T-cell (primary cell): ENCODE measurements around the gene P3H1. TPM values are rescaled to one million over a fixed set of nuclear protein-coding genes. Genes with fewer than 3 reads are reported as not detected.
"Not testable (repeated sequence)": the region's sequence is repeated elsewhere in the genome, so short reads cannot be mapped to it uniquely, and the experiment has no call there.

ENCODE experiments used
- ATAC-seq, 4 experiments: fragments of 200-7000 bp in 3 of 4; fragments of 150-1000 bp in 1 of 4; cut with Tn5 transposase; replicated peaks in 1 of 4; 1 replicate in 3 of 4; 2 replicates in 1 of 4; pipeline ENCODE4 v1.10.0; 2021; ENCODE audit warnings: moderate library complexity in 3 of 4, mild to moderate bottlenecking in 2 of 4, moderate number of reproducible peaks in 1 of 4
- CTCF ChIA-PET, 2 donors: fragments of 300-600 bp; sonication (Branson Sonifier 250); formaldehyde crosslinking; loops; one replicate each; lab custom pipeline; 2022; ENCODE audit warnings: antibody characterized with exemption in 2 of 2; lab: Charles Lee
- POLR2A ChIA-PET, 2 donors: fragments of 300-600 bp; sonication (Branson Sonifier 250); formaldehyde crosslinking; loops; one replicate each; lab custom pipeline; 2022; ENCODE audit warnings: antibody characterized with exemption in 2 of 2; lab: Charles Lee
- DNase-seq, 35 experiments: peaks; one replicate each; pipeline versions ENCODE4 v3.0.0 to v3.0.0-alpha.2; 2013 to 2023
- H3K27ac ChIP-seq: one replicate; pipeline ENCODE4 v1.5.1; 2013; ENCODE audit warnings: low read length
- H3K27me3 ChIP-seq, 2 experiments: replicated peaks in 1 of 2; 1 replicate in 1 of 2; 2 replicates in 1 of 2; pipeline versions ENCODE4 v1.6.1 to v1.7.0; 2013; ENCODE audit warnings: low read length in 1 of 2, mixed read lengths in 1 of 2; ENCODE audit not compliant: control insufficient read depth in 2 of 2, insufficient read depth in 2 of 2; ENCODE audit errors: extremely low read depth in 1 of 2
- H3K36me3 ChIP-seq, 2 donors: 1 replicate in 1 of 2; 2 replicates in 1 of 2; pipeline versions ENCODE4 v1.6.1 to v1.7.0; 2013; ENCODE audit warnings: low read length in 1 of 2; ENCODE audit not compliant: control insufficient read depth in 2 of 2, insufficient read depth in 1 of 2; ENCODE audit errors: extremely low read depth in 1 of 2
- H3K4me1 ChIP-seq, 2 experiments: 1 replicate in 1 of 2; 2 replicates in 1 of 2; pipeline versions ENCODE4 v1.6.1 to v1.7.0; 2013; ENCODE audit warnings: low read length in 2 of 2, mixed read lengths in 1 of 2; ENCODE audit not compliant: insufficient read depth in 2 of 2, control insufficient read depth in 1 of 2; ENCODE audit errors: extremely low read depth in 1 of 2
- H3K4me3 ChIP-seq, 2 donors: 1 replicate in 1 of 2; 2 replicates in 1 of 2; pipeline versions ENCODE4 v1.5.1 to v1.7.0; 2013; ENCODE audit warnings: mild to moderate bottlenecking in 2 of 2, low read length in 1 of 2, moderate library complexity in 1 of 2; ENCODE audit not compliant: control insufficient read depth in 1 of 2; ENCODE audit errors: extremely low read depth in 1 of 2
- H3K9me3 ChIP-seq: 2 replicates; pipeline ENCODE4 v1.7.0; 2013
- H3K27ac Mint-ChIP-seq, 2 donors: one replicate each; pipeline ENCODE4 v1.8.0; 2020 to 2021; ENCODE audit warnings: mild to moderate bottlenecking in 2 of 2, mixed read lengths in 2 of 2
- H3K27me3 Mint-ChIP-seq, 2 donors: one replicate each; pipeline ENCODE4 v1.8.0; 2021 to 2022; ENCODE audit warnings: mixed read lengths in 2 of 2
- H3K36me3 Mint-ChIP-seq: one replicate; pipeline ENCODE4 v1.8.0; 2021; ENCODE audit warnings: mixed read lengths
- H3K4me1 Mint-ChIP-seq, 3 donors: one replicate each; pipeline ENCODE4 v1.8.0; 2020 to 2022; ENCODE audit warnings: mixed read lengths in 3 of 3, mild to moderate bottlenecking in 1 of 3
- H3K4me3 Mint-ChIP-seq, 3 donors: one replicate each; pipeline ENCODE4 v1.8.0; 2020 to 2022; ENCODE audit warnings: mild to moderate bottlenecking in 3 of 3, mixed read lengths in 3 of 3, moderate library complexity in 3 of 3
- H3K9me3 Mint-ChIP-seq, 3 donors: one replicate each; pipeline ENCODE4 v1.8.0; 2020 to 2022; ENCODE audit warnings: mixed read lengths in 3 of 3
- whole genome bisulfite sequencing: methylation state at CpG from one replicate; pipeline ENCODE4 v1.1.5; 2013; ENCODE audit warnings: missing lambda C conversion rate; ENCODE audit not compliant: insufficient coverage; 5-methylcytosine and 5-hydroxymethylcytosine counted together
- total RNA-seq, 35 experiments: library from RNA in 6 of 35; stranded (reverse) in 6 of 35; fragments of 120-200 nt in 1 of 35; gene quantifications; one replicate each; pipeline versions ENCODE4 v1.2.1 to v1.2.4 and lab custom pipeline; 2013 to 2026

The P3H1 gene
- total RNA-seq, 5 donors from 2014 or later (not counting 1 experiment from before 2014, with no cell fraction given), result 23.5 to 62.9 (median 58.3) TPM

DNA sequence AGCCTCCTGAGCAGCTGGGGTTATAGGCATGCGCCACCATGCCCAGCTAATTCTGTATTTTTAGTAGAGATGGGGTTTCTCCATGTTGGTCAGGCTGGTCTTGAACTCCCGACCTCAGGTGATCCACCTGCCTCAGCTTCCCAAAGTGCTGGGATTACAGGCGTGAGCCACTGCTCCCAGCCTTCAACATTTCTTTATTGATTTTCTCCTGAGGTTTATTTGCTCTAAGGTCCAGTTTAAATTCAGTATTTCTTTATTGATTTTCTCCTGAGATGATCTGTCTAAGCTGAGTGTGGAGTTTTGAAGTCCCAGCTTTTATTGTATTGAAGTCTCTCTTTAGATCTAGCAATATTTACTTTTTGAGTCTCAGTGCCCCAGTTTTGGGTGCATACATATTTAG is 54.0 kb downstream of the P3H1 start:
- peaks cover 4 to 13% (median 7%) of the 10 kb centered on the region in 3 donors for H3K4me1 Mint-ChIP-seq

DNA sequence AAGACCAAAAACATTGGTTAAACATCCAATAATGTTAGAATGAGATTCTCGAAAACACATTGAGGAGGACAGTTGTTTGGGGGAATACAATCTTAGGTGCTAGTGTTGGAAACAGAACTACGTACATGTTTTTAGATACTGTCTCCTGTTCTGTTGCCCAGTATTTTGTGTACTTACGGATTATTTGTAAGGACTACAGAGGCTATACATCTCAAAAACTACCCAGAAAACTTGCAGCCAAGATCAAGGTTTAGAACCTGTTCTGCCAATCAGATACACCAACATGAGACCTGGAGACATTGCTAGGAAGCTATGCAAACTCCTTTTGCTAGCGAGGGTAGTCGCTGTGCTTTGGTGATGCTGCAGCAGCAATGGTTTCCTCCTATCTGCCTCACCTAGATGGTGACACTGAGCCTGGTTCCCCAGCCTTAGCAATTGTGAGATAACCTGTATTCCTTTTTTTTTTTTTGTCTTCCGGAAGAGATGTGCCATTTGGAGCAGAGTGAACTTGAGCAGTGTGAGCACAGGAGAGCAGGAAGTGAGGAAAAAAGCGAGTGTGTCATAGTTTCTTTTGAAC is 62.9 kb downstream of the P3H1 start:
- no peak for DNase-seq
- peak overlapping the region in 1 of 2 donors; percentile 30 for H3K27ac Mint-ChIP-seq
- H3K27me3 Mint-ChIP-seq, result no peaks in the 10 kb centered on the region
- no peak overlapping the region for H3K27ac ChIP-seq
- no peaks in the 10 kb centered on the region for H3K9me3 ChIP-seq
- ChIA-PET POLR2A (interaction anchor here in 1 of 2 donors (0.7 kb wide), 1 partner anchor 963 kb away, joined by 3 read pairs; no protein-coding TSS in a partner anchor), CTCF (no interaction called here)
- H3K36me3 Mint-ChIP-seq, result peaks cover 69% of the 10 kb centered on the region
- H3K4me3 Mint-ChIP-seq, result no peak overlapping the region
- WGBS, result 92% methylated on average over 5 of the region's 7 CpGs
- H3K27me3 ChIP-seq, result no peaks in the 10 kb centered on the region
- no peak for ATAC-seq
- no peaks in the 10 kb centered on the region for H3K4me1 ChIP-seq
- H3K4me3 ChIP-seq, result no peak overlapping the region
- peaks cover 5 to 60% of the 10 kb centered on the region in 2 donors for H3K36me3 ChIP-seq
- H3K9me3 Mint-ChIP-seq, result no peaks in the 10 kb centered on the region
- peaks cover 0 to 1% (median 0%) of the 10 kb centered on the region in 3 donors for H3K4me1 Mint-ChIP-seq

More for the DNA sequence above, 54.0 kb downstream of the P3H1 start:
- ATAC-seq, H3K27me3 ChIP-seq, H3K4me3 ChIP-seq, H3K36me3 ChIP-seq, H3K4me1 ChIP-seq, H3K27ac ChIP-seq, CTCF ChIA-PET, H3K27me3 Mint-ChIP-seq, H3K9me3 ChIP-seq, H3K4me3 Mint-ChIP-seq, H3K27ac Mint-ChIP-seq, DNase-seq: not testable (repeated sequence)
- Mint-ChIP-seq H3K9me3 (peaks cover 15 to 20% (median 17%) of the 10 kb centered on the region in 3 donors), H3K36me3 (peaks cover 71% of the 10 kb centered on the region)
- no CpG with 5 or more reads among the region's 3 CpGs for WGBS
- POLR2A ChIA-PET, result interaction anchor here in 1 of 2 donors (0.6 kb wide), 1 partner anchor 75 kb away, joined by 12 read pairs; no protein-coding TSS in a partner anchor

GRCh38 chr1:42700006-42700405 is 66.8 kb downstream of the P3H1 start:
- Histone ChIP-seq H3K9me3 (no peaks in the 10 kb centered on the region), H3K27ac (no peak overlapping the region), H3K36me3 (peaks cover 9 to 81% of the 10 kb centered on the region in 2 donors), H3K27me3 (no peaks in the 10 kb centered on the region), H3K4me1 (no peaks in the 10 kb centered on the region), H3K4me3 (no peak overlapping the region)
- CTCF ChIA-PET, result no interaction called here
- peaks cover 9 to 14% (median 10%) of the 10 kb centered on the region in 3 donors for H3K4me1 Mint-ChIP-seq
- H3K36me3 Mint-ChIP-seq, result peaks cover 79% of the 10 kb centered on the region
- no peak overlapping the region for H3K4me3 Mint-ChIP-seq
- H3K9me3 Mint-ChIP-seq, result no peaks in the 10 kb centered on the region
- ATAC-seq (no peak), DNase-seq (no peak)
- H3K27me3 Mint-ChIP-seq, result no peaks in the 10 kb centered on the region
- H3K27ac Mint-ChIP-seq, result no peak overlapping the region
- POLR2A ChIA-PET, result interaction anchor here in 1 of 2 donors (0.7 kb wide), 1 partner anchor 314 kb away, joined by 4 read pairs; no protein-coding TSS in a partner anchor

- CTCF ChIA-PET, result interaction anchor here in 1 of 2 donors (0.6 kb wide), 1 partner anchor 24 kb away, joined by 5 read pairs; no protein-coding TSS in a partner anchor
Observed at GRCh38 chr1:42698081-42698813, 68.6 kb downstream of the P3H1 start.

More at GRCh38 chr1:42698081-42698813, 68.6 kb downstream of the P3H1 start:
- peaks cover 20 to 26% (median 24%) of the 10 kb centered on the region in 3 donors for H3K4me1 Mint-ChIP-seq
- 100% methylated on average over 2 of the region's 4 CpGs for WGBS
- Histone ChIP-seq H3K9me3 (no peaks in the 10 kb centered on the region), H3K4me1 (no peaks in the 10 kb centered on the region), H3K4me3 (no peak overlapping the region), H3K27me3 (no peaks in the 10 kb centered on the region), H3K36me3 (peaks cover 9 to 73% of the 10 kb centered on the region in 2 donors), H3K27ac (no peak overlapping the region)
- no peak overlapping the region for H3K4me3 Mint-ChIP-seq
- peak overlapping the region in 1 of 2 donors; percentile 42 for H3K27ac Mint-ChIP-seq
- POLR2A ChIA-PET, result interaction anchor here in 1 of 2 donors (0.6 to 1.0 kb wide), 2 partner anchors 18 to 44 kb away, joined by 4 read pairs; no protein-coding TSS in a partner anchor
- DNase-seq (no peak), ATAC-seq (no peak)
- no peaks in the 10 kb centered on the region for H3K9me3 Mint-ChIP-seq
- H3K36me3 Mint-ChIP-seq, result peaks cover 76% of the 10 kb centered on the region
- H3K27me3 Mint-ChIP-seq, result no peaks in the 10 kb centered on the region

Other genes starting within 250 kb of the P3H1 start
- 10 to 100 TPM; 37.4 to 43.1 (median 41.3) TPM for gene PPIH, start 108.6 kb downstream of the P3H1 start, total RNA-seq
- 100 to 1,000 TPM; 274 to 340 (median 307) TPM for gene YBX1, start 84.6 kb downstream of the P3H1 start, total RNA-seq
- gene CLDN19, start 26.8 kb downstream of the P3H1 start, total RNA-seq, result under 1 TPM in 1 of 5 donors, not detected in 4; 0.18 TPM
- gene C1orf50, start 221 bp upstream of the P3H1 start, total RNA-seq, result 10 to 100 TPM; 12.4 to 15.3 (median 13.9) TPM
- 1 to 10 TPM in 2 of 5 donors, under 1 TPM in 3; 0.20 to 1.7 (median 0.88) TPM for gene TMEM269, start 18.0 kb upstream of the P3H1 start, total RNA-seq
- 1 to 10 TPM; 5.7 to 7.6 (median 6.7) TPM for gene ERMAP, start 50.1 kb upstream of the P3H1 start, total RNA-seq
- gene SVBP, start 50.4 kb upstream of the P3H1 start, total RNA-seq, result 10 to 100 TPM; 15.8 to 19.7 (median 18.7) TPM
- 10 to 100 TPM in 3 of 5 donors, 1 to 10 TPM in 2; 4.7 to 14.9 (median 13.0) TPM for gene ZNF691, start 79.6 kb upstream of the P3H1 start, total RNA-seq
- gene SLC2A1, start 191.8 kb upstream of the P3H1 start, total RNA-seq, result 10 to 100 TPM; 72.0 to 91.7 (median 83.9) TPM